AG09319 (cell line): Measurements from ENCODE around the gene KRTAP9-4.
"Not testable (repeated sequence)": the region's sequence is repeated elsewhere in the genome, so short reads cannot be mapped to it uniquely, and the experiment has no call there.

Source experiments
- DNase-seq: peaks from one replicate; pipeline ENCODE4 v3.0.0-alpha.2; 2010; ENCODE audit warnings: low read depth; ENCODE audit errors: extremely low read depth
- TF ChIP-seq, protein P1 (sequence below): IDR thresholded peaks from 2 replicates; pipeline ENCODE4 v1.5.1; 2011; ENCODE audit warnings: low read depth, mild to moderate bottlenecking, inconsistent platforms, low read length, moderate library complexity

Gene KRTAP9-4

DNA sequence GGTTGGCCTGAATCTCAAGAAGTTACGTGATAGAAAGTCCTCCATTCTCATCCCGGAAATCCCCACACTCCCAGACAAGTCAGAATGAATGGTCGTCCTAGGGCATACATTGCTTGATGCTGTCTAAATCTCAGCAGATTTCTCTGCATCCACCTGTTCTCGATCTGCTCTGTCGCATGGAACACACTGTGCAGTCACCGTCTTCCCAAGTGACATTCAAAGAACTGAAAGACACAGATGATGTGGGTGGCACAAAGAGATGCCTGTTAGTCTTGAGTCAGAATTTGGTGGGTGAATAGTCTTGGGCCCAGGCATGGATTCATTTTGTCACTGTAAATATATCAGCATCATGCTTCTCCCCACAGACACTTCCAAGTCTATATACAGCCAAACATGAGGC lies 17.8 kb upstream of the KRTAP9-4 start:
- DNase-seq, result no peak
- TF ChIP-seq, protein P1, sequence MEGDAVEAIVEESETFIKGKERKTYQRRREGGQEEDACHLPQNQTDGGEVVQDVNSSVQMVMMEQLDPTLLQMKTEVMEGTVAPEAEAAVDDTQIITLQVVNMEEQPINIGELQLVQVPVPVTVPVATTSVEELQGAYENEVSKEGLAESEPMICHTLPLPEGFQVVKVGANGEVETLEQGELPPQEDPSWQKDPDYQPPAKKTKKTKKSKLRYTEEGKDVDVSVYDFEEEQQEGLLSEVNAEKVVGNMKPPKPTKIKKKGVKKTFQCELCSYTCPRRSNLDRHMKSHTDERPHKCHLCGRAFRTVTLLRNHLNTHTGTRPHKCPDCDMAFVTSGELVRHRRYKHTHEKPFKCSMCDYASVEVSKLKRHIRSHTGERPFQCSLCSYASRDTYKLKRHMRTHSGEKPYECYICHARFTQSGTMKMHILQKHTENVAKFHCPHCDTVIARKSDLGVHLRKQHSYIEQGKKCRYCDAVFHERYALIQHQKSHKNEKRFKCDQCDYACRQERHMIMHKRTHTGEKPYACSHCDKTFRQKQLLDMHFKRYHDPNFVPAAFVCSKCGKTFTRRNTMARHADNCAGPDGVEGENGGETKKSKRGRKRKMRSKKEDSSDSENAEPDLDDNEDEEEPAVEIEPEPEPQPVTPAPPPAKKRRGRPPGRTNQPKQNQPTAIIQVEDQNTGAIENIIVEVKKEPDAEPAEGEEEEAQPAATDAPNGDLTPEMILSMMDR, result no peak

DNA sequence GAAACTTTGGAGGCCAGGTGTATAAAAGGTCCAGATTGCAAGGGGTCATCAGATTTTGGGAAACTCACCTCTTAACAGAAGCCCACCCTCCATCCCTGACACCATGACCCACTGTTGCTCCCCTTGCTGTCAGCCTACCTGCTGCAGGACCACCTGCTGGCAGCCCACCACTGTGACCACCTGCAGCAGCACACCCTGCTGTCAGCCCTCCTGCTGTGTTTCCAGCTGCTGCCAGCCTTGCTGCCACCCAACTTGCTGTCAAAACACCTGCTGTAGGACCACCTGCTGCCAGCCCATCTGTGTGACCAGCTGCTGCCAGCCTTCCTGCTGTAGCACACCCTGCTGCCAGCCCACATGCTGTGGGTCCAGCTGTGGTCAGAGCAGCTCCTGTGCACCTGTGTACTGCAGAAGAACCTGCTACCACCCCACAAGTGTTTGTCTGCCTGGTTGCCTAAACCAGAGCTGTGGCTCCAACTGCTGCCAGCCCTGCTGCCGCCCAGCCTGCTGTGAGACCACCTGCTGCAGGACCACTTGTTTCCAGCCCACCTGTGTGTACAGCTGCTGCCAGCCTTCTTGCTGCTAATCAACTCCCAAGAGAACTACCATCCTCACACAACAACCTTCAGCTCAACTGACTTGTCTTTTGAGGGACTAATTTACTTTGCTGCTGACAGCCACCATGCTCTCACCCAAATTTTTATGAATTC lies 16.9 kb upstream of the KRTAP9-4 start, which contains the start of gene KRTAP9-3:
TSS of gene KRTAP9-3 (plus strand) at position 51 of the 707 bp plus-strand sequence. CDS start at position 104, 53 bp downstream.
- not testable (repeated sequence) for DNase-seq

DNA sequence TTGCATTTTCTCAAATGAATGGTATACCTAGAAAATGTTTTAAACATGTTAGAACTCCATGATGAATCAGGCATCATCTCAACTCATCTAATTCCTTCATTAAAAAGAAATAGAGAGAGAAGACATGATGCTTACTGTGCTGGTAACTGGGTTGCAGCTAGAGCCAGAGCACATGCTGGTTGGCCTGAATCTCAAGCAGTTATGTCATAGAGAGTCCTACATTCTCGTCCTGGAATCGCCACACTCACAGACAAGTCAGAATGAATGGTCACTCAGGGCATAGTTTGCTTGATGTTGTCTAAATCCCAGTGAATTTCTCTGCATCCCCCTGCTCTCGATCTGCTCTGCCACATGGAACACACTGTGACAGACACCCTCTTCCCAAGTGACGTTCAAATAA lies 12.4 kb upstream of the KRTAP9-4 start:
- not testable (repeated sequence) for DNase-seq

DNA sequence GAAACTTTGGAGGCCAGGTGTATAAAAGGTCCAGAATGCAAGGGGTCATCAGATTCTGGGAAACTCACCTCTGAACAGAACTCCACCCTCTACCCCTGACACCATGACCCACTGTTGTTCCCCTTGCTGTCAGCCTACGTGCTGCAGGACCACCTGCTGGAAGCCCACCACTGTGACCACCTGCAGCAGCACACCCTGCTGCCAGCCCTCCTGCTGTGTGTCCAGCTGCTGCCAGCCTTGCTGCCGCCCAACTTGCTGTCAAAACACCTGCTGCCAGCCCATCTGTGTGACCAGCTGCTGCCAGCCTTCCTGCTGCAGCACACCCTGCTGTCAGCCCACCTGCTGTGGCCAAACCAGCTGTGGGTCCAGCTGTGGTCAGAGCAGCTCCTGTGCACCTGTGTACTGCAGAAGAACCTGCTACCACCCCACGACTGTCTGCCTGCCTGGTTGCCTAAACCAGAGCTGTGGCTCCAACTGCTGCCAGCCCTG lies 11.5 kb upstream of the KRTAP9-4 start, which contains the start of gene KRTAP9-8:
TSS of gene KRTAP9-8 (plus strand) at position 51 of the 489 bp plus-strand sequence. CDS start at position 104, 53 bp downstream.
- not testable (repeated sequence) for DNase-seq

DNA sequence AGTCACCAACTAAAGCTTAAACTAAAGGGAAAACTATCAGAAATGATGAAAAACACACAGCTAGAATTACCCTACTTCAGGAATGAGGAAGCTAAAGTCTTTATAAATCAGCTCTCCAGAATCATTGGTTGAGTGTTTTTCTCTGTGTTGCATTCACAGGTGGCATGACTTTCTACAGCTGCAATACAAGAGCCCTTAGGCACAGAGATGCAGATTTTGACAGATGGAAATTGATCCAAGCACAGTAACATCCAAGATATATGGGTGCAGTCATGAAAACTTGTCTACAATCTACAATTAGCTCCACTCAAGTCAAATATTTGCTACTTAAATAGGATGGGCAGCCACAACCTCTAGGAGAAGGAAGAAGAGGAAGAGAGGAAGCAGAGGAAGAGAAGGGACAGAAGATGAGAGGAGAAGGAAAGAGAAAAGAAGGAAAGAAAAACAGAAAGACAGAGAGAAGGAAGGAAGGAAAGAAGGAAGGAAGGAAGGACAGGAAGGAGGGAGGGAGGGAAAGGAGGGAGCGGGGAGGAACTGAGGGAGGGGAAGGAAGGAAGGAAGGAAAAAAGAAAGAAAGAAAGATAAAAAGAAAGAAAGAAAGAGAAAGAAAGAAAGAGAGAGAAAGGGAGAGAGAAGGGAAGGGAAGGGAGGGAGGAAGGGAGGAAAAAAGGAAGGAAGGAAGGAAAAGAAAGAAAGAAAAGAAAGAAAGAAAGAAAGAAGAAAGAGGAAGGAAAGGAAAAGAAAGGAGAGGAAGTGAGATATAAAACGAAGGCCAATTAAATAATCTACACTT lies 2.3 kb upstream of the KRTAP9-4 start:
- not testable (repeated sequence) for DNase-seq

DNA sequence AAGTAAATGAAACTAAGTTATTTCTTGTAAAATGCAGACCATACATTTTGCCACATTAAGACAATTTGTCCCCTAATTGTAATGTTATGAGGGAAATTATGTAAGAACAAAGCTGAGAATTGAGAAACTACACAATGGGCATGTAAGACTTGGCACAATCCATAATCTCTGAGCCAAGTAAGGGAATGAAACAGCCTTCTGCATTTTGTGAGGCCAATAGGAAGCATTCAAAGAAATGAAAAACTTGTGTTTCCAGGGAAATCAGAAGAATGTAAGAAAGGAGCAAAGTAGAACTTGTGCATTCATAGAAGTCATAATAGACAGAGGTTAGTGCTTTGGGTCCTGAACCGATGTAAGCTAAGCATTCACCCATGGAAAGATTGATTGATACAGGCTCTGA lies 1.8 kb downstream of the KRTAP9-4 start:
- no peak for DNase-seq
- TF ChIP-seq, protein P1, result no peak

DNA sequence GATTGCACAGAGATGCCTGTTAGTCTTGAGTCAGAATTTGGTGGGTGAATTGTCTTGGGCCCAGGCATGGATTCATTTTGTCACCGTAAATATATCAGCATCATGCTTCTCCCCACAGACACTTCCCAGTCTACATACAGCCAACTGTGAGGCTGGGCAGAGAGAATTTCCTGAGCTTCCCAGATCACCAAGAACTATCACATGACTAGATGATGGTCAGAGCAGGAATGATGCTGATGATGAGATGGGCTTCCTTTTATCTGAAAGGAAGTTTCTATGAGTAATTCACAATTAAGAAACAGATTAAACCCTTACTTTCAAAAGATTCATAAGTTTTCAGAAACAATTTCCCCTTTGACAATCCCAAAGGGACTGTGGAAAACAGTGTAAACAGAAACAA lies 5.4 kb downstream of the KRTAP9-4 start:
- TF ChIP-seq, protein P1, result no peak
- DNase-seq, result no peak

DNA sequence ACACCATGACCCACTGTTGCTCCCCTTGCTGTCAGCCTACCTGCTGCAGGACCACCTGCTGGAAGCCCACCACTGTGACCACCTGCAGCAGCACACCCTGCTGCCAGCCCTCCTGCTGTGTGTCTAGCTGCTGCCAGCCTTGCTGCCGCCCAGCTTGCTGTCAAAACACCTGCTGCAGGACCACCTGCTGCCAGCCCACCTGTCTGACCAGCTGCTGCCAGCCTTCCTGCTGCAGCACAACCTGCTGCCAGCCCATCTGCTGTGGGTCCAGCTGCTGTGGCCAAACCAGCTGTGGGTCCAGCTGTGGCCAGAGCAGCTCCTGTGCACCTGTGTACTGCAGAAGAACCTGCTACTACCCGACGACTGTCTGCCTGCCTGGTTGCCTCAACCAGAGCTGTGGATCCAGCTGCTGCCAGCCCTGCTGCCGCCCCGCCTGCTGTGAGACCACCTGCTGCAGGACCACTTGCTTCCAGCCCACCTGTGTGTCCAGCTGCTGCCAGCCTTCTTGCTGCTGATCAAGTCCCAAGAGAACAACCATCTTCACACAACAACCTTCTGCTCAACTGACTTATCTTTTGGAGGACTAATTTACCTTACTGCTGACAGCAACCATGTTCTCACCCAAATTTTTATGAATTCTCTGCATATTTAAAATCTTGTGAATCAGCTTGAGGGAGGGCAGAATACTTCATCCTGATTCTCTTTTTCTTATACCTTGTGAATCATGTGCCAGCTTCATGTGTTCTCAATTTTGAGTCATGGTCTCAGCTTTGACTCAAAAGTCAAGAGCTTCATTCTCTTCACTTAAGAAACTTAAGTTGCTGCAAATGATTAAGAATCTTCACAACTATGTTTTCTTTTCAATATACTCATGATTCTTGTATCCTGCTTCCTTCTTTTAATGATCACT lies 6.1 kb downstream of the KRTAP9-4 start, which contains the start of gene KRTAP9-9:
TSS of gene KRTAP9-9 (plus strand) at position 4 of the 910 bp plus-strand sequence.
- DNase-seq, result not testable (repeated sequence)

DNA sequence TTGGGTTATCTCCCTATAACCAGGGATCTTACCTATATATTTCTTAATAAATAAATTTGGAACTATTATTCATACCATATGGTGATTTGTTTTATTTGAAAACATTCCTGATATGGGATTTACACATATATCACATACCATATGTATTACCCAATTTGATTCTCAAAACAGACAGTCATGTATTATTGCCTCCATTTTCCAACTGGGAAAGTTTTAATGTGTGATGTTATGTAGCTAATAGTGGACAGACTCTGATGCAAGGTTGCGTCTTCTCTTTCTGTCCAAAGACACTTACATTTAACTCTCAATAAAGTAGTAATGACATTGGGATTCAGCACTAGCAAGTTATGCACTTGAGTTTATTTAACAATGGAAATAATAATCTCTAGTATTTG lies 6.8 kb downstream of the KRTAP9-4 start:
- DNase-seq, result no peak

More for the DNA sequence above, 6.8 kb downstream of the KRTAP9-4 start:
- TF ChIP-seq, protein P1, result no peak
